Measurements from ENCODE around the gene TRAF3.

Gene TRAF3

GRCh38 chr14:102778338-102779083 is 1.3 kb downstream of the TRAF3 start:
- DNase-seq, result peak; percentile 15

GRCh38 chr14:102779084-102779462 is 1.8 kb downstream of the TRAF3 start:
- DNase-seq, result no peak

GRCh38 chr14:102779574-102780315 is 2.5 kb downstream of the TRAF3 start:
- no peak for DNase-seq

GRCh38 chr14:102781063-102781462 is 3.8 kb downstream of the TRAF3 start:
- DNase-seq, result no peak

- no peak for DNase-seq
These were observed 5.7 kb downstream of the TRAF3 start for GRCh38 chr14:102782974-102783373.

GRCh38 chr14:102784892-102785594 is 7.8 kb downstream of the TRAF3 start:
- no peak for DNase-seq

- no peak for DNase-seq
These were observed 8.3 kb downstream of the TRAF3 start for GRCh38 chr14:102785595-102785963.

GRCh38 chr14:102786768-102787167 is 9.5 kb downstream of the TRAF3 start:
- DNase-seq, result no peak

GRCh38 chr14:102789349-102789748 is 12.1 kb downstream of the TRAF3 start:
- no peak for DNase-seq

- DNase-seq, result no peak
These were observed 16.5 kb downstream of the TRAF3 start for GRCh38 chr14:102793531-102794328.

- no peak for DNase-seq
These were observed 18.0 kb downstream of the TRAF3 start for GRCh38 chr14:102795060-102795925.

GRCh38 chr14:102796661-102797190 is 19.5 kb downstream of the TRAF3 start:
- no peak for DNase-seq

GRCh38 chr14:102798926-102799325 is 21.7 kb downstream of the TRAF3 start:
- DNase-seq, result no peak

- DNase-seq, result no peak
These were observed 22.7 kb downstream of the TRAF3 start for GRCh38 chr14:102799684-102800562.

GRCh38 chr14:102802834-102803523 is 25.7 kb downstream of the TRAF3 start:
- no peak for DNase-seq

- DNase-seq, result no peak
These were observed 27.6 kb downstream of the TRAF3 start for GRCh38 chr14:102804858-102805257.

- DNase-seq, result peak; percentile 22
These were observed 28.2 kb downstream of the TRAF3 start for GRCh38 chr14:102805371-102805891.

- no peak for DNase-seq
These were observed 28.7 kb downstream of the TRAF3 start for GRCh38 chr14:102805941-102806340.

- DNase-seq, result no peak
These were observed 29.2 kb downstream of the TRAF3 start for GRCh38 chr14:102806447-102806846.

- no peak for DNase-seq
These were observed 29.8 kb downstream of the TRAF3 start for GRCh38 chr14:102807013-102807406.

Measured in stimulated activated naive CD4-positive, alpha-beta T cell treated with Interleukin-2 at 50 U/mL for 16 hours (primary cell).